OCI-LY7 (cell line): ENCODE measurements around the gene EIF4E.

Experiments
- CTCF ChIP-seq: fragments of 200-600 bp; sonication (generic); conservative IDR thresholded peaks from 2 replicates; pipeline ENCODE4 v1.5.1; 2014; ENCODE audit warnings: mild to moderate bottlenecking, antibody characterized with exemption, low read length, moderate library complexity, mixed read lengths
- EZH2phosphoT487 ChIP-seq: fragments of 200-600 bp; sonication (generic); IDR thresholded peaks from 2 replicates; pipeline ENCODE4 v1.6.1; 2018; ENCODE audit warnings: low read depth, borderline replicate concordance, mild to moderate bottlenecking, mixed run types, antibody characterized with exemption, low read length, moderate library complexity, mixed read lengths

GRCh38 chr4:98950925-98951324 is 22.0 kb upstream of the EIF4E start:
- no peak for TF ChIP-seq CTCF
- no peak for TF ChIP-seq EZH2phosphoT487
